ENCODE measurements around the gene ZBTB14. TPM values are rescaled to one million over a fixed set of nuclear protein-coding genes. Genes with fewer than 3 reads are reported as not detected.
A peak's percentile ranks its signal among the peaks of the same experiment; 100 is the strongest.

The ZBTB14 gene, protein sequence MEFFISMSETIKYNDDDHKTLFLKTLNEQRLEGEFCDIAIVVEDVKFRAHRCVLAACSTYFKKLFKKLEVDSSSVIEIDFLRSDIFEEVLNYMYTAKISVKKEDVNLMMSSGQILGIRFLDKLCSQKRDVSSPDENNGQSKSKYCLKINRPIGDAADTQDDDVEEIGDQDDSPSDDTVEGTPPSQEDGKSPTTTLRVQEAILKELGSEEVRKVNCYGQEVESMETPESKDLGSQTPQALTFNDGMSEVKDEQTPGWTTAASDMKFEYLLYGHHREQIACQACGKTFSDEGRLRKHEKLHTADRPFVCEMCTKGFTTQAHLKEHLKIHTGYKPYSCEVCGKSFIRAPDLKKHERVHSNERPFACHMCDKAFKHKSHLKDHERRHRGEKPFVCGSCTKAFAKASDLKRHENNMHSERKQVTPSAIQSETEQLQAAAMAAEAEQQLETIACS
- total RNA-seq = 10 to 100 TPM in 1 of 2 donors, 1 to 10 TPM in 1; 9.8 to 13.9 TPM
- 10 to 100 TPM in 1 of 2 donors, 1 to 10 TPM in 1; 9.9 to 11.8 TPM for polyA plus RNA-seq
- long read RNA-seq, donor 1, partial matches to known transcripts = 0 of 4 reads
- long read RNA-seq, donor 1, other reads (novel, unspliced or antisense) = 3 of 4 reads
- long read RNA-seq, donor 2, partial matches to known transcripts = 2 of 5 reads
- long read RNA-seq, donor 2, other reads (novel, unspliced or antisense) = 1 of 5 reads

DNA sequence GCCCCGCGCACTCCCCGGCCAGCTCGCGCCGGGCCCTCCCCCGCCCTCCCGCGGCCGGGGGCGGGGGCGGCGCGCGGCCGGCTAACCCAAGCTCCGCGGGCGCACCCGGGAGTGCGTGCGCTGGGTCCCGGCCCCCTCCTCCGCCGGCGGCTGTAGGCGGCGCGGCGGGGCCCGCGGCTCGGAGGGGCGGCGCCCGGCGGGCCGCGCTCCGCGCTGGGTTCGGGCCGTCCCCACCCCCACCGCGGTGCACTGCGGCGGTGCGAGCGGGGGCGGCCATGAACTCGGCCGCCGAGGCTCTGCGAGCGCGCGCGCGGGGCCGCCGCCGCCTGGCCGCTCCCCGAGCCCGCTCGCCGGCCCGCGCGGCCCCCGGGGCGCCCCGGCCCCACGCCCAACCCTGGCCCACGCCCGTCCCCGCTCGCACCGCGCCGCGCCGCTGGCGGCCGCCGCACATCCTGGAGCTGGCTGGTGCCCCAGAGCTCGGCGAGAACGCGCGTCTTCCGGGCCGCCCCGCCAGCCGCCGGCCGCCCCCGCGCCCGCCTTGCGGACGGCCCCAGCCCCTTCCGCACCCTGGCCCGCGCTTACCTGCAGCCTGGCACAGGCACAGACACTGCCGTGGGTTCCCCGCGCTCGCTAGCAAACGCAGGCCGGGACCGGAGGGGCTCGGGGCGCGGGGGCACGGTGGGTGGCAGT, at the start of gene ZBTB14:
Gene ZBTB14 (minus strand): TSS at position 496 of the 690 bp plus-strand sequence. CDS start 2,480 bp downstream, outside the sequence.
- Histone ChIP-seq H3K4me1 (ENCODE audit: control insufficient read depth in 1 of 2, insufficient read depth in 2 of 2, low read length in 2 of 2) (no peaks in the 10 kb centered on the region), H3K4me3 (ENCODE audit: low read length in 2 of 2) (peak within 1 kb of the TSS; percentile 74 to 100), H3K27ac (ENCODE audit: low read depth in 1 of 2, low read length in 2 of 2) (peak within 1 kb of the TSS; percentile 83 to 98), H3K9me3 (ENCODE audit: control insufficient read depth, low read length) (no peaks in the 10 kb centered on the region), H3K27me3 (ENCODE audit: control insufficient read depth in 1 of 2, insufficient read depth in 2 of 2, low read length in 1 of 2) (no peaks in the 10 kb centered on the region), H3K36me3 (ENCODE audit: control insufficient read depth in 1 of 2, insufficient read depth in 2 of 2, low read length in 1 of 2) (peaks cover 0 to 8% of the 10 kb centered on the region in 2 donors)
- DNase-seq (peak; percentile 79 to 87), ATAC-seq (ENCODE audit: low FRiP score) (peak; percentile 62)
- WGBS, 2 donors = 1% methylated on average over 41 to 116 of the region's 116 CpGs
- intact Hi-C loops (cut with DNase I) = no loop called here

DNA sequence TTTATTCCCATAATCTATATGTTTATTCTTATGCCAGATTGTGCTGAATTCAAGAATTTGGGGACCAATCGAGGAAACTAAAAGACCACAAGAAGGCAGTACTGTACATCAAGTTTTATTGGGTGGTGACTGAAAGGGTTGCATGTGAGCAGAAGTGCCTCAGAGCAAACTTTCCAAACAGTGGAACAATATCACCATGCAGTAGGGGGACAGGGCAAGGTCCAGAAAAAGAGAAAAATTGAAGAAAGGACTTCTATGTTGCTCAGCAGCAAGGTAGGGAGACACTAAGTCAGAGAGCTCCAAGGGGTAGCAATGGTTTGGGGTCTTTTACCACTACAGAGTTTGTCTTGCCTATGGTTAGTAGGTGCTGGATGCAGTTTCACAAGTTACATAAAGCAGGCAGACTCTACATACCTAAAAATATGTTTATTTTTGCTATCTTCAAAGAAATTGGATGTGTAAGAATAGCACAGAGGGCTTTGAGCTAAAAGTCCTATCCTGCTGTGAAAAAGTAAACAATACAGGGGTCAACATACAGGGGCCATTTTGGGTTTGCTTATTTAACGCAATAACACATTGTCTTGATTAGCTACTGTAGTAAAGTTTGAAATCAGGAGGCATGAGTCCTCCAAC, 43.8 kb upstream of the ZBTB14 start:
- intact Hi-C loops (cut with DNase I) = no loop called here
- 65 to 71% methylated on average over 2 of the region's 2 CpGs for WGBS, 2 donors

DNA sequence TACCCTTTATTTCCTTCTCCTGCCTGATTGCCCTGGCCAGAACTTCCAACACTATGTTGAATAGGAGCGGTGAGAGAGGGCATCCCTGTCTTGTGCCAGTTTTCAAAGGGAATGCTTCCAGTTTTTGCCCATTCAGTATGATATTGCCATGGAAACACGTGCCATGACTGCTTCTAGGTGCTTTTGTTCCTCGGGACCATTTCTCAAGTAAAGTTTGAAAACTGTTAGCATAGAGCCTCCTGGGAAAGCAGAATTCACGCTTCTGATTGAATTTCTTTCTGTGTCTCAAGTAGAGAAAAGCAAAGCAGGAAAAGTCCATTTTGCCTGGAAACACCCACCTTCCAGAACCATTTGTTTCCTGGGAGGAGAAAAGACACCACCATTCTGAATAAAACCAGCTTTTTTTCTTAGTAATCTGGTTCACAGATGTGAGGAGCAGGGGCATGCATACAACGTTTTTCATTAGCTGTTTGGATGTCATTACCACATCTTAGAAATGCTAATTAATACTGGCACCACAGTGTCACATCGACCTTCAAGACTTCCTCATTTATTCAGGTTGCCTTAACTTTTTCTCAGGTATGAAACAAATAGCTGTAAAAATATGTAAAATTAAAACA, 39.0 kb upstream of the ZBTB14 start:
- ATAC-seq (ENCODE audit: low FRiP score) (no peak), DNase-seq (no peak)
- H3K36me3 ChIP-seq (ENCODE audit: control insufficient read depth in 1 of 2, insufficient read depth in 2 of 2, low read length in 1 of 2) = no peaks in the 10 kb centered on the region
- intact Hi-C loops (cut with DNase I) = no loop called here
- WGBS, 2 donors = 14 to 29% methylated on average over 5 to 6 of the region's 6 CpGs
- H3K9me3 ChIP-seq (ENCODE audit: control insufficient read depth, low read length) = no peaks in the 10 kb centered on the region
- H3K4me3 ChIP-seq (ENCODE audit: low read length in 2 of 2) = no peak overlapping the region
- H3K27ac ChIP-seq (ENCODE audit: low read depth in 1 of 2, low read length in 2 of 2) = no peak overlapping the region
- H3K4me1 ChIP-seq (ENCODE audit: control insufficient read depth in 1 of 2, insufficient read depth in 2 of 2, low read length in 2 of 2) = no peaks in the 10 kb centered on the region
- no peaks in the 10 kb centered on the region for H3K27me3 ChIP-seq (ENCODE audit: control insufficient read depth in 1 of 2, insufficient read depth in 2 of 2, low read length in 1 of 2)

More for the DNA sequence above, 43.8 kb upstream of the ZBTB14 start:
- H3K27ac ChIP-seq (ENCODE audit: low read depth in 1 of 2, low read length in 2 of 2) = no peak overlapping the region
- H3K36me3 ChIP-seq (ENCODE audit: control insufficient read depth in 1 of 2, insufficient read depth in 2 of 2, low read length in 1 of 2) = no peaks in the 10 kb centered on the region
- H3K4me1 ChIP-seq (ENCODE audit: control insufficient read depth in 1 of 2, insufficient read depth in 2 of 2, low read length in 2 of 2) = no peaks in the 10 kb centered on the region
- no peaks in the 10 kb centered on the region for H3K27me3 ChIP-seq (ENCODE audit: control insufficient read depth in 1 of 2, insufficient read depth in 2 of 2, low read length in 1 of 2)
- no peak overlapping the region for H3K4me3 ChIP-seq (ENCODE audit: low read length in 2 of 2)
- H3K9me3 ChIP-seq (ENCODE audit: control insufficient read depth, low read length) = no peaks in the 10 kb centered on the region
- no peak for ATAC-seq (ENCODE audit: low FRiP score)
- no peak for DNase-seq

DNA sequence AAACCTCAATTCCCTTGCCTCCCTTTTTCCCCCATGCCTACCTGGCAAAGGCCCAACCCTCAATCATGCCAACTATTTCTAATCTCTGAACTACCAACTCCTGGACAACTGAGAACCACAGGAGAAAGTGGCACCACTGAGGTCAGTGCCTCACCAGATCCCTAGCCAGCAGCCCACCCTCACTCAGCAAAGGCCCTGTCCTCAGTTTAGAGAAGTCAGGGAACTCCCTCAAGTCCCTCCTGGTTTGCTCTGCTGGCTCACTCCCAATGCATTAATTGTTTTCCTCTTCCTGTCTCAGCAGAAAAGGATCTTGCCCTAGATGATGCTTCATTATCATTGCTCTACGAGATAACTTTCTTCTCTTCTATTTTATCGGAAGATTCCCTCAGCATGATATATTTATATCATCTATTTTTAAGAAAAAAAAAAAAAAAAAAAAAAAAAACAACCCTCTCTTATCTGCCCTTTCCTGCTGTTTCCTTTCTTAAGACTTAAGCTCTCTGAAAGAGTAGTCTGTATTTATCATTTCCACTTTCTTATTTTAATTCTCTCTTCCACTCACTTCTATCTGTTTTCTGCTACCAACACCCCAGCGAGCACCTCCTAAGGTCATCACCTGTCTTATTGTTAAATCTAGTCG, 22.7 kb upstream of the ZBTB14 start:
- H3K27ac ChIP-seq (ENCODE audit: low read depth in 1 of 2, low read length in 2 of 2) = no peak overlapping the region
- DNase-seq = no peak
- intact Hi-C loops (cut with DNase I) = no loop called here
- no peak overlapping the region for H3K4me3 ChIP-seq (ENCODE audit: low read length in 2 of 2)
- ATAC-seq (ENCODE audit: low FRiP score) = no peak
- no peaks in the 10 kb centered on the region for H3K4me1 ChIP-seq (ENCODE audit: control insufficient read depth in 1 of 2, insufficient read depth in 2 of 2, low read length in 2 of 2)
- H3K27me3 ChIP-seq (ENCODE audit: control insufficient read depth in 1 of 2, insufficient read depth in 2 of 2, low read length in 1 of 2) = peaks cover 0 to 2% of the 10 kb centered on the region in 2 donors
- no peaks in the 10 kb centered on the region for H3K9me3 ChIP-seq (ENCODE audit: control insufficient read depth, low read length)
- H3K36me3 ChIP-seq (ENCODE audit: control insufficient read depth in 1 of 2, insufficient read depth in 2 of 2, low read length in 1 of 2) = no peaks in the 10 kb centered on the region
- 79 to 87% methylated on average over 4 of the region's 4 CpGs for WGBS, 2 donors

DNA sequence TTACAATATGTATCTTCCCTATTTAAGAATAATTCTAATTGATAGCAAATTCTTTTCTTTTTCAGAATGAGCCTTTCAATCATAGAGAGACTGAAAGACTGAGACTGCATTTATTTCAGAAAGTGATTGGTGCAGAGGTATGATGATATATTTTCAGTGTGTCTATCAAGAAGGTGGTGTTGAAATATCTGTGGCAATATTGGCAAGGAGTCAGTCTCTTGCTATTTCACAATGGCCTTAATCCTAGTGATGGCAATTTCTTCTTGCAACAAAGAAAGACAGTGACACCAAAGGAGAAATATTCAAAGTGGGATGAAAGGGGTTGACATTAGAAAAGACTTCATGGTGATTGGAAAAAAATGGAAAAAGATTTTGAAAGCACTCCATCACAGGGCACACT, 21.7 kb upstream of the ZBTB14 start:
- Histone ChIP-seq H3K27me3 (ENCODE audit: control insufficient read depth in 1 of 2, insufficient read depth in 2 of 2, low read length in 1 of 2) (peaks cover 0 to 2% of the 10 kb centered on the region in 2 donors), H3K9me3 (ENCODE audit: control insufficient read depth, low read length) (no peaks in the 10 kb centered on the region), H3K36me3 (ENCODE audit: control insufficient read depth in 1 of 2, insufficient read depth in 2 of 2, low read length in 1 of 2) (no peaks in the 10 kb centered on the region), H3K4me3 (ENCODE audit: low read length in 2 of 2) (no peak overlapping the region), H3K27ac (ENCODE audit: low read depth in 1 of 2, low read length in 2 of 2) (no peak overlapping the region), H3K4me1 (ENCODE audit: control insufficient read depth in 1 of 2, insufficient read depth in 2 of 2, low read length in 2 of 2) (no peaks in the 10 kb centered on the region)
- ATAC-seq (ENCODE audit: low FRiP score) (no peak), DNase-seq (no peak)
- intact Hi-C loops (cut with DNase I) = no loop called here

DNA sequence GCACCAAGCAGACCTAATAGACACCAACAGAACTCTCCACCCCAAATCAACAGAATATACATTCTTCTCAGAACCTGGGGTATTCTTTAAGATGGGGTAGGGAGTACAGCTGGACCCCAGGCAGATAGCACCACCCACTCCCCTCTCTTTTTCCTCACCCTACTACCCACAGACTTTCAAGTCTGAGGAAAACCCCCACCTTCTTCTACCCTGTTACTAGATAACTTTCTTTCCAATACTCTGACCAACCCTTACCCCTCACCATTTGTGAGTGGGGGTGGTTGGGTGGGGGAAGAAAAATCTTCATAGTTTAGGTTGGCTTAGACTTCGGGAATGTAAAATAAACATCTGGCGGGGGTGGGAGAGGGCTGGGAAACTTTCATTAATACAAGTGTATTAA, 20.3 kb upstream of the ZBTB14 start:
- ATAC-seq (ENCODE audit: low FRiP score) (no peak), DNase-seq (no peak)
- no peak overlapping the region for H3K4me3 ChIP-seq (ENCODE audit: low read length in 2 of 2)
- H3K36me3 ChIP-seq (ENCODE audit: control insufficient read depth in 1 of 2, insufficient read depth in 2 of 2, low read length in 1 of 2) = no peaks in the 10 kb centered on the region
- 17 to 25% methylated on average over 2 of the region's 2 CpGs for WGBS, 2 donors
- H3K27ac ChIP-seq (ENCODE audit: low read depth in 1 of 2, low read length in 2 of 2) = no peak overlapping the region
- peaks cover 0 to 2% of the 10 kb centered on the region in 2 donors for H3K27me3 ChIP-seq (ENCODE audit: control insufficient read depth in 1 of 2, insufficient read depth in 2 of 2, low read length in 1 of 2)
- intact Hi-C loops (cut with DNase I) = no loop called here
- no peaks in the 10 kb centered on the region for H3K4me1 ChIP-seq (ENCODE audit: control insufficient read depth in 1 of 2, insufficient read depth in 2 of 2, low read length in 2 of 2)
- no peaks in the 10 kb centered on the region for H3K9me3 ChIP-seq (ENCODE audit: control insufficient read depth, low read length)

DNA sequence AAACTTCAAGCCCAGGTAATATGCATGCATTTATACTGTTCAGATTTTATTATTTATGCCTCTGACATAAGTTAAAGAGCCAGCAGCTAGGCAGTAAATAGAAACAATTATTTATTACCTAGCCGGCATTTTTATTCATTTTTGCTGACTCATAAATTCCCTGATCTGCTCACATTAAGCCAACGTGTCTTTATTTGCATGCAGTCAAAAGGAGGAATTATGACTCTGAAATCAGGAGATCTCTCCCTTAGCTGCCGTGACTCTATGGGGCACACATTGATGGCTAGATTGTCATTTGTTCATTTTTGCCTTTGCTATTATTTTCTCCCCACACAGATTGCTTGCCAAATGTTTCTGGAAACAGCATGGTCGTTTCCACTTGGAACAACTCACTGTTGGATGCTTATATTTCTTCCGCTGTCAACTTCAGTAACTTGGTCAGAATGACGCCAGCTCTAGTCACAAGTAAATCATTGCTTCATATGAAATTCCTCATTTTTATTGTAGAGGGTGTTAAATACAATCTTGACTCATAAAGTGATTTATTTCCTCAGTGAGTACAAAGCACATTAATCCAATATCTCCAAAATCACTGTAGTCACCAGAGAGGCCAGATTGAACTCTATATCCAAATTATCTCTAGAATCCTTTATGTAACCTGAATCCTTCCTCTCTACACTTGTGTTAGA, 15.9 kb upstream of the ZBTB14 start:
- no peak overlapping the region for H3K27ac ChIP-seq (ENCODE audit: low read depth in 1 of 2, low read length in 2 of 2)
- 6 to 16% methylated on average over 6 of the region's 6 CpGs for WGBS, 2 donors
- H3K27me3 ChIP-seq (ENCODE audit: control insufficient read depth in 1 of 2, insufficient read depth in 2 of 2, low read length in 1 of 2) = peaks cover 0 to 1% of the 10 kb centered on the region in 2 donors
- no peaks in the 10 kb centered on the region for H3K4me1 ChIP-seq (ENCODE audit: control insufficient read depth in 1 of 2, insufficient read depth in 2 of 2, low read length in 2 of 2)
- ATAC-seq (ENCODE audit: low FRiP score) = no peak
- intact Hi-C loops (cut with DNase I) = no loop called here
- no peaks in the 10 kb centered on the region for H3K9me3 ChIP-seq (ENCODE audit: control insufficient read depth, low read length)
- H3K36me3 ChIP-seq (ENCODE audit: control insufficient read depth in 1 of 2, insufficient read depth in 2 of 2, low read length in 1 of 2) = no peaks in the 10 kb centered on the region
- no peak overlapping the region for H3K4me3 ChIP-seq (ENCODE audit: low read length in 2 of 2)
- DNase-seq = no peak

All from aorta (tissue), 5 donors.